DMS 273 (cell line): ENCODE measurements around the gene MAGEA2B.
"Not testable (repeated sequence)": the region's sequence is repeated elsewhere in the genome, so short reads cannot be mapped to it uniquely, and the experiment has no call there.

Source experiments
- DNase-seq: peaks from one replicate; lab custom pipeline; 2025; ENCODE audit not compliant: unreplicated experiment; lab: John Stamatoyannopoulos, UW

Gene MAGEA2B

DNA sequence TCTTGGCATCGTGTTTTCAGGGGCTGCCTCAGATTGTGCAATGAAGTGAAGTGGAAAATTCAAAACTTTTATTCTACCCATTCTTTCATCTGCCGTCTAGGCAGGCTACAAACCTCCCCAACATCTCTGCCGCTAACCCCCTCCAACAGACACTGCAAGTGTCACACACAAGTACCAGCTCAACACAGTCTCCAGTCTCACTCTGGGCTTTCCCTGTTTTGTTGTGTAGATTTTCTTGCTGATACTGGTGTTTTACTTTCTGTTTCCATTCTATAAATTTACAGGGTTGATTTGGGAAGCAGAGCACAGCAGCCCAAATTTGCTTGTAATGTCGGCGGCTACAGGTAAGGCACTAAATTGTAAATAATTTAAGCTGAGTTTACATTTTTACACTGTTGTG lies 40.4 kb downstream of the MAGEA2B start:
- not testable (repeated sequence) for DNase-seq

DNA sequence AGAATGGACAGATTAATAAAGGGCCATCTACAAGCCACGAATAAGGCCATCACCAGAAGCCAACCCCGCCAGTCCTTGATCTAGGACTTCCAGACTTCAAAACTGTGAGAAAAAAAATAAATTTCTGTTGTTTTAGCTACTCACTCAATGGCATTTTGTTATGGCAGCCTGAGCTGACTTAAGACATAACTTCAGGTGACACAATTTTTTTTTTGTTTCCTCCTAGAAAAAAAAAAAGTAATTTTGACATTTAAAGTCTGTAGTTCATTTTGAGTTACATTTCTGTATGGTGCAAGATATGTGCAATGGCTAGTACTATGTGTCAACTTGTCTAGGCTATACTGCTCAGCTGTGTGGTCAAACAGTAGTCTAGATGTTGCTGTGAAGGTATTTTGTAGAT lies 44.5 kb downstream of the MAGEA2B start, which contains the start of gene CSAG3:
Gene CSAG3 (plus strand): TSS at position 301 of the 400 bp plus-strand sequence.
- not testable (repeated sequence) for DNase-seq

GRCh38 chrX:152759544-152759943 lies 45.1 kb downstream of the MAGEA2B start:
- not testable (repeated sequence) for DNase-seq

- DNase-seq = not testable (repeated sequence)
Measured at GRCh38 chrX:152761582-152761981, 47.2 kb downstream of the MAGEA2B start.

GRCh38 chrX:152766562-152766961 lies 52.1 kb downstream of the MAGEA2B start:
- DNase-seq = not testable (repeated sequence)
